H9 (cell line): ENCODE measurements around the gene FLT3. TPM values are rescaled to one million over a fixed set of nuclear protein-coding genes. Genes with fewer than 3 reads are reported as not detected.

Experiments
- DNase-seq: peaks from one replicate; pipeline ENCODE4 v3.0.0-alpha.2; 2017
- H2AFZ ChIP-seq: one replicate; pipeline ENCODE4 v1.6.1; 2013; ENCODE audit warnings: mild to moderate bottlenecking, low read length, control low read depth, moderate library complexity
- H2AK5ac ChIP-seq: 2 replicates; pipeline ENCODE4 v1.6.1; 2013; ENCODE audit warnings: low read length, control low read depth, mixed read lengths; ENCODE audit not compliant: insufficient read length
- H2BK120ac ChIP-seq: one replicate; pipeline ENCODE4 v1.6.1; 2013; ENCODE audit warnings: low read depth, mild to moderate bottlenecking, low read length, control low read depth, inconsistent platforms; ENCODE audit not compliant: poor library complexity, severe bottlenecking
- H2BK12ac ChIP-seq: 2 replicates; pipeline ENCODE4 v1.6.1; 2013; ENCODE audit warnings: low read length, control low read depth, mixed read lengths, low read depth; ENCODE audit not compliant: insufficient read length
- H2BK15ac ChIP-seq: 2 replicates; pipeline ENCODE4 v1.6.1; 2013; ENCODE audit warnings: low read depth, low read length, control low read depth
- H2BK20ac ChIP-seq: one replicate; pipeline ENCODE4 v1.6.1; 2013; ENCODE audit warnings: low read depth, mild to moderate bottlenecking, low read length, control low read depth, inconsistent platforms; ENCODE audit not compliant: poor library complexity, severe bottlenecking
- H2BK5ac ChIP-seq: 2 replicates; pipeline ENCODE4 v1.6.1; 2013; ENCODE audit warnings: low read length, control low read depth, mixed read lengths; ENCODE audit not compliant: insufficient read length
- H3K14ac ChIP-seq: 2 replicates; pipeline ENCODE4 v1.6.1; 2013; ENCODE audit warnings: low read length, control low read depth; ENCODE audit not compliant: insufficient read depth
- H3K18ac ChIP-seq: 2 replicates; pipeline ENCODE4 v1.6.1; 2013; ENCODE audit warnings: low read depth, mild to moderate bottlenecking, mixed read lengths, low read length, control low read depth; ENCODE audit not compliant: insufficient read length
- H3K23ac ChIP-seq: 2 replicates; pipeline ENCODE4 v1.6.1; 2013; ENCODE audit warnings: low read length, control low read depth, mixed read lengths, low read depth; ENCODE audit not compliant: insufficient read length
- H3K23me2 ChIP-seq: 2 replicates; pipeline ENCODE4 v1.6.1; 2013; ENCODE audit warnings: low read depth, mild to moderate bottlenecking, mixed read lengths, low read length, control low read depth; ENCODE audit not compliant: insufficient read length, poor library complexity, severe bottlenecking
- H3K27ac ChIP-seq: 2 replicates; pipeline ENCODE4 v1.5.1; 2013; ENCODE audit warnings: low read length, control low read depth, mixed read lengths, low read depth; ENCODE audit not compliant: insufficient read length
- H3K27me3 ChIP-seq: 2 replicates; pipeline ENCODE4 v1.6.1; 2013; ENCODE audit warnings: low read length, control low read depth, inconsistent platforms; ENCODE audit not compliant: insufficient read depth
- H3K4ac ChIP-seq: 2 replicates; pipeline ENCODE4 v1.6.1; 2013; ENCODE audit warnings: low read depth, mild to moderate bottlenecking, control low read depth, inconsistent platforms, low read length, moderate library complexity
- H3K4me1 ChIP-seq: 2 replicates; pipeline ENCODE4 v1.6.1; 2013; ENCODE audit warnings: low read length, control low read depth, inconsistent platforms; ENCODE audit not compliant: insufficient read depth
- H3K4me2 ChIP-seq: 2 replicates; pipeline ENCODE4 v1.6.1; 2013; ENCODE audit warnings: low read length, control low read depth, mixed read lengths; ENCODE audit not compliant: insufficient read length, insufficient read depth
- H3K56ac ChIP-seq: 2 replicates; pipeline ENCODE4 v1.6.1; 2013; ENCODE audit warnings: low read depth, mild to moderate bottlenecking, mixed read lengths, low read length, control low read depth; ENCODE audit not compliant: insufficient read length
- H3K79me1 ChIP-seq: 2 replicates; pipeline ENCODE4 v1.6.1; 2013; ENCODE audit warnings: low read depth, mild to moderate bottlenecking, moderate library complexity, low read length, control low read depth, inconsistent platforms; ENCODE audit not compliant: insufficient read depth, poor library complexity, severe bottlenecking
- H3K79me2 ChIP-seq: 2 replicates; pipeline ENCODE4 v1.6.1; 2013; ENCODE audit warnings: low read length, control low read depth, inconsistent platforms; ENCODE audit not compliant: insufficient read depth
- H3K9ac ChIP-seq: 2 replicates; pipeline ENCODE4 v1.6.1; 2013; ENCODE audit warnings: low read length, control low read depth, mixed read lengths; ENCODE audit not compliant: insufficient read length; ENCODE audit errors: extremely low read depth
- H3K9me3 ChIP-seq: one replicate; pipeline ENCODE4 v1.6.1; 2013; ENCODE audit warnings: low read depth, low read length, inconsistent platforms; ENCODE audit not compliant: control insufficient read depth
- H3T11ph ChIP-seq: one replicate; pipeline ENCODE4 v1.6.1; 2013; ENCODE audit warnings: mild to moderate bottlenecking, low read length, control low read depth, inconsistent platforms
- H4K20me1 ChIP-seq: one replicate; pipeline ENCODE4 v1.6.1; 2013; ENCODE audit not compliant: control insufficient read depth, insufficient read length, insufficient read depth
- H4K5ac ChIP-seq: 2 replicates; pipeline ENCODE4 v1.6.1; 2013; ENCODE audit warnings: low read depth, mild to moderate bottlenecking, mixed read lengths, low read length, control low read depth; ENCODE audit not compliant: insufficient read length
- H4K8ac ChIP-seq: replicated peaks from 2 replicates; pipeline ENCODE4 v1.6.1; 2013; ENCODE audit warnings: low read length, control low read depth, mixed read lengths, low read depth; ENCODE audit not compliant: insufficient read length
- H4K91ac ChIP-seq: 2 replicates; pipeline ENCODE4 v1.6.1; 2013; ENCODE audit warnings: low read depth, mild to moderate bottlenecking, moderate library complexity, mixed read lengths, low read length, control low read depth; ENCODE audit not compliant: insufficient read length
- H3K27ac Mint-ChIP-seq, 3 experiments: 2 replicates in 2 of 3; 3 replicates in 1 of 3; pipeline ENCODE4 v1.8.0; 2020 to 2021; ENCODE audit warnings: mixed read lengths in 3 of 3, mild to moderate bottlenecking in 1 of 3, moderate library complexity in 1 of 3
- H3K27me3 Mint-ChIP-seq: 2 replicates; pipeline ENCODE4 v1.8.0; 2021; ENCODE audit warnings: low read depth, mild to moderate bottlenecking, moderate library complexity, mixed read lengths
- H3K36me3 Mint-ChIP-seq, 3 experiments: 2 replicates in 2 of 3; 3 replicates in 1 of 3; pipeline ENCODE4 v1.8.0; 2020 to 2021; ENCODE audit warnings: low read depth in 3 of 3, mixed read lengths in 3 of 3; ENCODE audit not compliant: insufficient read depth in 1 of 3
- H3K4me1 Mint-ChIP-seq, 2 experiments: 2 replicates each; pipeline ENCODE4 v1.8.0; 2020; ENCODE audit warnings: mixed read lengths in 2 of 2
- H3K4me3 Mint-ChIP-seq, 2 experiments: 2 replicates in 1 of 2; 3 replicates in 1 of 2; pipeline ENCODE4 v1.8.0; 2020 to 2021; ENCODE audit warnings: mild to moderate bottlenecking in 2 of 2, mixed read lengths in 2 of 2, moderate library complexity in 1 of 2
- H3K9me3 Mint-ChIP-seq, 2 experiments: 2 replicates in 1 of 2; 3 replicates in 1 of 2; pipeline ENCODE4 v1.8.0; 2020; ENCODE audit warnings: mild to moderate bottlenecking in 2 of 2, mixed read lengths in 2 of 2, moderate library complexity in 1 of 2
- WGBS: extraction: QIAGEN DNeasy Blood & Tissue Kit; methylation state at CpG from one replicate; pipeline ENCODE4 v1.1.7; 2013; ENCODE audit warnings: missing lambda C conversion rate, low lambda C conversion rate, mixed read lengths; ENCODE audit not compliant: insufficient read length; ENCODE audit errors: extremely low coverage; 5-methylcytosine and 5-hydroxymethylcytosine counted together
- total RNA-seq: library from RNA; stranded (reverse); gene quantifications from 2 replicates; pipeline ENCODE4 v1.2.1, GENCODE V29; 2021
- TF ChIP-seq, protein P1 (sequence below): fragments of 200-600 bp; sonication (generic); conservative IDR thresholded peaks from 3 replicates; pipeline ENCODE4 v1.8.0; 2021; ENCODE audit warnings: antibody characterized with exemption, mild to moderate bottlenecking

Gene FLT3
- total RNA-seq, 1 experiment from 2014 or later: 0.44 TPM

DNA sequence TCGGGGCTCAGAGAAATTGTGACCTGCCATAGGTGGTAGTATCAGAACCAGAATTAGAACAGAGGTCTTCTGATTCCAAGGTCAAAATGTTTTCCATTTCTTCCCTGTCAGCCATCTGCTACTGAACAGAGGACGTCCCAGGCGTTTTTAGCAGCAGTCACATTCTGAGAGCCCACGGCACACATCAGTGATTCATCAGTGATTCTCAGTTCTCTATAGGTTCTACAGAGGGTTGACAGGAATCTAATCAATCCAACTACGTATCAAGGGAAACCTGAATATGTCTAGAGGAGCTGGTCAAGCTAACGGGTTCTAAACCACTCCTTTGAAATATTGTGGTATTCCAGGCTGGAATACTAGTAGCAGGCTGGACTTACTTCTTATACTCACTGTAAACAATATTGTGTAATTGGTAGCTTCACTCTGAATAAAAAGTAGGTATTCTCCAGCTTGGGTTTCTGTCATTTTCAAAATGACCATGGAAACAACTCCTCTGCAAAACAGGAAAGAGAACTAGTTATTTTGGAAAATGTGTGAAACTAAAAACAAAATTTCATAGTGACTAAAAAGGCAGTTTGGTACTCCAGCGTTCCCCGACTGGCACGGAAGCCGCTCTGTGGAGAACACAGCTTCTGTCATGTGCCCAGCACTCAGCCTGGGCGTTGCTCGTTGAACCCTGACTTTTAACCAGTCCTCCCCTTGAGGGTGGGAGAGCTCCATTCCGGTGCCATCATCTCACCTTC is 43.2 kb downstream of the FLT3 start:
- Histone ChIP-seq H2BK120ac (no peak overlapping the region), H2BK20ac (no peak overlapping the region), H3K23ac (no peak overlapping the region), H3K56ac (no peak overlapping the region), H3K9ac (no peak overlapping the region), H2AFZ (no peak overlapping the region), H3K27me3 (no peaks in the 10 kb centered on the region), H2BK12ac (no peak overlapping the region), H3K4me1 (no peaks in the 10 kb centered on the region), H3K27ac (no peak overlapping the region), H3K18ac (no peak overlapping the region), H2BK5ac (no peak overlapping the region), H4K5ac (no peak overlapping the region), H3K79me1 (no peaks in the 10 kb centered on the region), H2BK15ac (no peak overlapping the region), H3K23me2 (no peaks in the 10 kb centered on the region), H3T11ph (no peak overlapping the region), H3K9me3 (no peaks in the 10 kb centered on the region), H3K4ac (no peak overlapping the region), H2AK5ac (no peak overlapping the region), H3K4me2 (no peak overlapping the region), H4K20me1 (no peaks in the 10 kb centered on the region), H3K79me2 (no peaks in the 10 kb centered on the region), H4K8ac (no peak overlapping the region), H3K14ac (no peak overlapping the region), H4K91ac (no peak overlapping the region)
- Mint-ChIP-seq H3K4me1 (peaks cover 18 to 34% of the 10 kb centered on the region in 2 experiments), H3K4me3 (no peak overlapping the region; a peak in 1 of 5 replicates), H3K9me3 (no peaks in the 10 kb centered on the region), H3K27me3 (peaks cover 6% of the 10 kb centered on the region), H3K27ac (no peak overlapping the region), H3K36me3 (no peaks in the 10 kb centered on the region)
- TF ChIP-seq, protein P1, sequence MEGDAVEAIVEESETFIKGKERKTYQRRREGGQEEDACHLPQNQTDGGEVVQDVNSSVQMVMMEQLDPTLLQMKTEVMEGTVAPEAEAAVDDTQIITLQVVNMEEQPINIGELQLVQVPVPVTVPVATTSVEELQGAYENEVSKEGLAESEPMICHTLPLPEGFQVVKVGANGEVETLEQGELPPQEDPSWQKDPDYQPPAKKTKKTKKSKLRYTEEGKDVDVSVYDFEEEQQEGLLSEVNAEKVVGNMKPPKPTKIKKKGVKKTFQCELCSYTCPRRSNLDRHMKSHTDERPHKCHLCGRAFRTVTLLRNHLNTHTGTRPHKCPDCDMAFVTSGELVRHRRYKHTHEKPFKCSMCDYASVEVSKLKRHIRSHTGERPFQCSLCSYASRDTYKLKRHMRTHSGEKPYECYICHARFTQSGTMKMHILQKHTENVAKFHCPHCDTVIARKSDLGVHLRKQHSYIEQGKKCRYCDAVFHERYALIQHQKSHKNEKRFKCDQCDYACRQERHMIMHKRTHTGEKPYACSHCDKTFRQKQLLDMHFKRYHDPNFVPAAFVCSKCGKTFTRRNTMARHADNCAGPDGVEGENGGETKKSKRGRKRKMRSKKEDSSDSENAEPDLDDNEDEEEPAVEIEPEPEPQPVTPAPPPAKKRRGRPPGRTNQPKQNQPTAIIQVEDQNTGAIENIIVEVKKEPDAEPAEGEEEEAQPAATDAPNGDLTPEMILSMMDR: no peak
- no peak for DNase-seq
- WGBS: no CpG with 5 or more reads among the region's 13 CpGs
